Subcutaneous abdominal adipose tissue (tissue), 5 donors: Measurements from ENCODE around the gene TMTC1.
A peak's percentile ranks its signal among the peaks of the same experiment; 100 is the strongest.
"Not testable (repeated sequence)": the region's sequence is repeated elsewhere in the genome, so short reads cannot be mapped to it uniquely, and the experiment has no call there.

Experiments used
- H3K27ac ChIP-seq: one replicate; pipeline ENCODE4 v1.7.0; 2013; ENCODE audit warnings: low read depth, mild to moderate bottlenecking, inconsistent platforms, low read length, moderate library complexity
- H3K27me3 ChIP-seq, 5 donors: one replicate each; pipeline ENCODE4 v1.7.0; 2013; ENCODE audit warnings: low read length in 5 of 5, inconsistent platforms in 1 of 5; ENCODE audit not compliant: control insufficient read depth in 5 of 5, insufficient read depth in 4 of 5
- H3K36me3 ChIP-seq, 5 donors: one replicate each; pipeline ENCODE4 v1.7.0; 2013; ENCODE audit warnings: low read length in 5 of 5; ENCODE audit not compliant: control insufficient read depth in 5 of 5, insufficient read depth in 5 of 5
- H3K4me1 ChIP-seq, 5 donors: one replicate each; pipeline ENCODE4 v1.7.0; 2013; ENCODE audit warnings: low read length in 5 of 5, mild to moderate bottlenecking in 3 of 5, moderate library complexity in 1 of 5; ENCODE audit not compliant: control insufficient read depth in 5 of 5, insufficient read depth in 5 of 5
- H3K4me3 ChIP-seq, 5 donors: one replicate each; pipeline ENCODE4 v1.7.0; 2013; ENCODE audit warnings: low read length in 5 of 5, low read depth in 1 of 5
- H3K9ac ChIP-seq, 5 donors: one replicate each; pipeline ENCODE4 v1.7.0; 2013; ENCODE audit warnings: low read length in 5 of 5, mild to moderate bottlenecking in 4 of 5, moderate library complexity in 3 of 5
- H3K9me3 ChIP-seq, 5 donors: one replicate each; pipeline ENCODE4 v1.7.0; 2013; ENCODE audit warnings: low read length in 5 of 5; ENCODE audit not compliant: control insufficient read depth in 5 of 5
- donor health status: healthy.
- donor health status: healthy.
- donor health status: healthy.
- donor health status: healthy.
- donor health status: healthy.

Gene TMTC1

DNA sequence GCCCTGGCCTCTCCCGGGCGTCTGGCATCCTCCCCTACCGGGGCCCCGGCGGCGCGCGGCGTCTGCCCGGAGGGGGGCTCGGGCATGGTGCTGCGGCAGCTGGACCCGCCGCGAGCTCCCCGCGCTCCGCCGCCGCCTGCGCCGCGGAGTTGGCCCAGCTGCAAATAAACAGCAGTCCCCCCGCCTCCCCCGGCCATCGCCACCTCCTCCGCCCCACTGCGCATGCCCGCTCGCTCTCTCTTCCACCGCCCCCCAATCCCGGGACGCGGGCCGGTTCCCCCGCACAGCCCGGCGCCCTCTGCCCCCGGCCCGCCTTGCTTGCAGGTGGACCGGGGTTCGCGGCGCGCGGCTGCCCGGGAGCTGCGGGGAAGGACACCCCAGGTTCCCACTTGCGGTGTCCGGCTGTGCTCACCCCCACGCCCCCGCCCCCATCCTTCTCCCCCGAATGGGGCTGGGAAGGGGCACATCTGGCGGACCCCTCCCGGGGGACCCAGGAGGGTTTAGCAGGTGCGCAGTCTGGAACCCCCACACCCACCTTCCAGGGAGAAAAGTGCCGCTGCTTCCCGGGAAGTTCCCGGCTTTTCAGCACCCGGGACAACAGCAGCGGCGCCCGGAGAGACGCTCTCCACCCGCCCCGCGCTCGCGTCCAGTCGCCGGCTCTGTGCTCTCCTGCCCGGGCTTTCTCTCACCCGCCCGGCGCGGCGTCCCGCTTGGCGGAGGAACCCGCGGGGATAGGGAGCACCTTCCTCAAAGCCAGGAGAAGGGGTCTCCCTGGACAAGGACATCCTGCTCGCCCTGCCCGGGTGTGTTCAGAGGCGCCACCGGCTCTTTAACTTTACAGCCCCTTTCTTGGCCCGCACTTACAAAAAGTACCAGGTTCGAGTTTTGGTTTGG is at the start of gene TMTC1:
Gene TMTC1 (minus strand): TSS at position 170 of the 894 bp plus-strand sequence. CDS start 191 bp downstream, outside the sequence.
- Histone ChIP-seq H3K4me3 (peak within 1 kb of the TSS; percentile 78 to 94 (median 90)), H3K9me3 (peaks cover 0 to 3% (median 0%) of the 10 kb centered on the region in 5 donors), H3K4me1 (peaks cover 0 to 31% (median 19%) of the 10 kb centered on the region in 5 donors), H3K36me3 (no peaks in the 10 kb centered on the region), H3K27ac (peak within 1 kb of the TSS; percentile 99), H3K9ac (peak within 1 kb of the TSS; percentile 70 to 86 (median 84)), H3K27me3 (no peaks in the 10 kb centered on the region)

- Histone ChIP-seq H3K4me3 (no peak overlapping the region), H3K4me1 (no peaks in the 10 kb centered on the region), H3K9ac (no peak overlapping the region), H3K27ac (no peak overlapping the region), H3K27me3 (no peaks in the 10 kb centered on the region), H3K9me3 (no peaks in the 10 kb centered on the region), H3K36me3 (no peaks in the 10 kb centered on the region)
These were observed 47.4 kb upstream of the TMTC1 start for GRCh38 chr12:29831173-29831572.

DNA sequence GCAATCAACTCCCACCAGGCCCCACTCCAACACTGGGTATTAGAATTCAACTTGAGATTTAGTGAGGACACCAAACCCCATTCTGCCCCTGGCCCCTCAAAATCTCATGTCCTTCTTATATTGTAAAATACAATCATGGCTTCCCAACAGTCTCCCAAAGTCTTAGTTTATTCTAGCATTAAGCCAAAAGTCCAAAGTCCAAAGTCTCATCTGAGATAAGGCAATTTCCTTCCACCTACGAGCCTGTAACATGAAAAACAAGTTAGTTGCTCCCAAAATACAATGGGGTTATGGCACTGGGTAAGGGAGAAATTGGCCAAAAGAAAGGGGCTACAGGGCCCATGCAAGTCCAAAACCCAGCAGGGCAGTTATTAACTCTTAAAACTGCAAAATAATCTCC is 46.6 kb upstream of the TMTC1 start:
- Histone ChIP-seq H3K4me3 (no peak overlapping the region), H3K9me3 (no peaks in the 10 kb centered on the region), H3K4me1 (no peaks in the 10 kb centered on the region), H3K36me3 (no peaks in the 10 kb centered on the region), H3K27ac (no peak overlapping the region), H3K27me3 (no peaks in the 10 kb centered on the region), H3K9ac (no peak overlapping the region)

DNA sequence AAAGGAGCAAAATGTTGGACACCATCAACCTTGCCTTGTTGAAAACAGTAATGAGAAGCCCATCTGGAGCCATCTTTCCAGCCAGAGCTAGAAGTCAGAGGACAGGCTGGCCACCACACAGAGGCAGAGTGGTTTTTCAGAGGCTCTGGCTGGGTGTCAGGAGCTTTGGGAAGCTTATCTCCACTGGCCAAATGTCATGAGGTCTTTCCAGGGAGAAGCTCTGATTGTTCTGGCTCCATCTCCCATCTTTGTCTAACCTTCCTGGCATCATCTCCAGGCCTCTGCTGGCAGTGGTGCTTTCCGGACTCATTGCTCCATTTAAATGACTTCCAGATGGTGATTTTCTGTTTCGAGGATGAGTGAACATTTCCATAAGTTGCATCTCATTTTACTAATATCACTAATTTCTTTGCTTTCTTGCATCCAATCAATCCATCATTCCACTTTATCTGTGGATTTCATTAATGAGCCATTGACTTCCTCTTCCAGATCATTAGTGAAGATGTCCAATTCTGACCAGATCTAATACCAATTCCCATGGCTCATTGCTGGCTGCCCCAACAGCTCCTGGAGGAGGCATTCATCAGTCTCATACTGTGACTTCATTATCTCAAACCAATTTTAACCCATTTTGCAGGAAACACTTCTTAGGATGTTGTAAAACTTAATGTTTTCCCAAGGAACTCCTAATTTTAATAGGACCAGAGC is 35.3 kb upstream of the TMTC1 start:
- H3K27me3 ChIP-seq: no peaks in the 10 kb centered on the region
- H3K27ac ChIP-seq: no peak overlapping the region
- H3K9ac ChIP-seq: no peak overlapping the region
- no peaks in the 10 kb centered on the region for H3K9me3 ChIP-seq
- H3K4me1 ChIP-seq: peaks cover 0 to 13% (median 0%) of the 10 kb centered on the region in 5 donors
- no peaks in the 10 kb centered on the region for H3K36me3 ChIP-seq
- no peak overlapping the region for H3K4me3 ChIP-seq

- Histone ChIP-seq H3K4me1 (peaks cover 0 to 13% (median 0%) of the 10 kb centered on the region in 5 donors), H3K9ac (no peak overlapping the region), H3K4me3 (no peak overlapping the region), H3K27me3 (no peaks in the 10 kb centered on the region), H3K9me3 (no peaks in the 10 kb centered on the region), H3K36me3 (no peaks in the 10 kb centered on the region), H3K27ac (no peak overlapping the region)
These were observed 33.4 kb upstream of the TMTC1 start for GRCh38 chr12:29816874-29817725.

DNA sequence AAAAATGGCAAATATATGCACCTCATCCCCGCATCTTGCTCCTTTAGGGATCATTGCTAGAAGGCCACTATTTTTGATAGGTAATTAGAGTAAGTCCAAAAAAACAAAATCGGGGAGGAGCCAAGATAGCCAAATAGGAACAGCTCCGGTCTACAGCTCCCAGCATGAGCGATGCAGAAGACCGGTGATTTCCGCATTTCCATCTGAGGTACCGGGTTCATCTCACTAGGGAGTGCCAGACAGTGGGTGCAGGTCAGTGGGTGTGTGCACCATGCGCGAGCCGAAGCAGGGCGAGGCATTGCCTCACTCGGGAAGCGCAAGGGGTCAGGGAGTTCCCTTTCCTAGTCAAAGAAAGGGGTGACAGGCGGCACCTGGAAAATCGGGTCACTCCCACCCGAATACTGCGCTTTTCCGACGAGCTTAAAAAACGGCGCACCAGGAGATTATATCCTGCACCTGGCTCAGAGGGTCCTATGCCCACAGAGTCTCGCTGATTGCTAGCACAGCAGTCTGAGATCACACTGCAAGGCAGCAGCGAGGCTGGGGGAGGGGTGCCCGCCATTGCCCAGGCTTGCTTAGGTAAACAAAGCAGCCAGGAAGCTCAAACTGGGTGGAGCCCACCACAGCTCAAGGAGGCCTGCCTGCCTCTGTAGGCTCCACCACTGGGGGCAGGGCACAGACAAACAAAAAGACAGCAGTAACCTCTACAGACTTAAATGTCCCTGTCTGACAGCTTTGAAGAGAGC is 26.0 kb upstream of the TMTC1 start:
- H3K9ac ChIP-seq, H3K27me3 ChIP-seq, H3K36me3 ChIP-seq, H3K9me3 ChIP-seq, H3K4me1 ChIP-seq, H3K4me3 ChIP-seq, H3K27ac ChIP-seq: not testable (repeated sequence)

DNA sequence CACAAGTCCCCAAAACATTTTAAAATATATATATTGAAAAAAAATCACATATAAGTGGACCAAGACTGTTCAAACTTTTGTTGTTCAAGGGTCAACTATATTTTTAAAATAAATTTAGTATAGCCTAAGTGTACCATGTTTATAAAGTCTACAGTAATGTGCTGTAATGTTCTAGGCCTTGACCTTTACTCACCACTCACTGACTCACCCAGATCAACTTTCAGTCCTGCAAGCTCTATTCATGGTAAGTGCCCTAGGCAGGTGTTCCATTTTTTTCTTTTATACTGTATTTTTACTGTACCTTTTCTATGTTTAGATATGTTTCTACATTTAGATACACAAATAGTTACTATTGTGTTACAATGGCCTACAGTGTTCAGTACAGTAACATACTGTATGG is 23.4 kb upstream of the TMTC1 start:
- Histone ChIP-seq H3K4me3 (no peak overlapping the region), H3K9me3 (no peaks in the 10 kb centered on the region), H3K36me3 (no peaks in the 10 kb centered on the region), H3K4me1 (no peaks in the 10 kb centered on the region), H3K27me3 (no peaks in the 10 kb centered on the region), H3K9ac (no peak overlapping the region), H3K27ac (no peak overlapping the region)

DNA sequence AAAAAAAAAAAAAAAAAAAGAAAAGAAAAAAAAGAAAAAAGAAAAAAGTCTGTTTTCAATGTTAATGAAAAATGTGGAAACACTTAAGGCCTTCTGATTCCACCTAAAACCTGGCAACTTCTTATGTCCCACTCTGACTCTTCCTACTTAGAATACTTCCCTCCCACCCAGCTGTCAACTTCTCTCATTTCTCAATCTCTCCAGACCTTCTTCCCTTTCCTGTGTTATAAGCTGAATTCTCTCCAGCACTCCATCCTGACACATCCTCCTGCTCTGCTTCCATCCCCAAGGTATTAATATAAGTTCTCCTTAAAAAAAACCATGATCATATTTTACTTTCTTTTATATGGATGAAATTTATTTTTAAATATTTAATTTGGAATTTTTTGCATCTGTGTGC is 20.3 kb upstream of the TMTC1 start:
- Histone ChIP-seq H3K4me3 (no peak overlapping the region), H3K36me3 (no peaks in the 10 kb centered on the region), H3K4me1 (no peaks in the 10 kb centered on the region), H3K27me3 (no peaks in the 10 kb centered on the region), H3K9me3 (no peaks in the 10 kb centered on the region), H3K9ac (no peak overlapping the region), H3K27ac (no peak overlapping the region)

- H3K9ac ChIP-seq: no peak overlapping the region
- H3K36me3 ChIP-seq: no peaks in the 10 kb centered on the region
- H3K27me3 ChIP-seq: no peaks in the 10 kb centered on the region
These were observed 15.8 kb upstream of the TMTC1 start for GRCh38 chr12:29799591-29799990.

More at GRCh38 chr12:29799591-29799990, 15.8 kb upstream of the TMTC1 start:
- Histone ChIP-seq H3K4me3 (no peak overlapping the region), H3K4me1 (peaks cover 0 to 5% (median 0%) of the 10 kb centered on the region in 5 donors), H3K9me3 (no peaks in the 10 kb centered on the region), H3K27ac (no peak overlapping the region)
